ENCODE measurements around the gene IFITM5.
"Not testable (repeated sequence)": the region's sequence is repeated elsewhere in the genome, so short reads cannot be mapped to it uniquely, and the experiment has no call there.

IFITM5 gene

GRCh38 chr11:311013-311748, 11.9 kb upstream of the IFITM5 start:
- DNase-seq = not testable (repeated sequence)

DNA sequence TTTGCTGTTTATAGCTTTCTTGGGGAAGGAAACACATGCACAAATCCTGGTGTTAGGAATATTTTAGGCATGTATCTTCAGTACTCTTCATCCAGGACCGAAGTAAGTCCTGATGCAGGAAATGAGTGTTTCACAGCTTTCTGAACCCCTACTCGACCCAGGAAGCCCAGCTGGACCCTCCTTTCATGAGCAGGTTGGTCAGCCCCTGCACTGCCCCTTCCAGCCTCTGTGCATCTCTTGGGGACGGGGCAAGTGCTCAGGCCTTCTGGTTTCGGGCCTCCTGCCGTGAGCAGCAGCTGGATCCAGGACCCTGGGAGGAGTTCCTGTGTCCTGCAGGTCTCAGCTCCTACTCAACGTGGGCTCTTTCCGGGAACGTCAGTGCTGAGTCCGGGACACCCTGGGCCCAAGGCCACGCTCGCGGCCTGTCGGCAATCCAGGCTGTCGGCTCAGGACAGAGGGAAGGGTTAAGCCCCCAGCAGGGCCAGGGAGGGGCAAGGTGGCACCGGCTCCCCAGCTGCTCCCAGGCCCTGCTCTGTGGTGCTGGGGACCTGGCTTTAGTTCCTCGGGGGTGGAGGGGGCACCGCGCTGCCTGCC, 10.8 kb upstream of the IFITM5 start:
- DNase-seq = not testable (repeated sequence)

- DNase-seq = not testable (repeated sequence)
Measured at GRCh38 chr11:308740-309665, 9.7 kb upstream of the IFITM5 start.

DNA sequence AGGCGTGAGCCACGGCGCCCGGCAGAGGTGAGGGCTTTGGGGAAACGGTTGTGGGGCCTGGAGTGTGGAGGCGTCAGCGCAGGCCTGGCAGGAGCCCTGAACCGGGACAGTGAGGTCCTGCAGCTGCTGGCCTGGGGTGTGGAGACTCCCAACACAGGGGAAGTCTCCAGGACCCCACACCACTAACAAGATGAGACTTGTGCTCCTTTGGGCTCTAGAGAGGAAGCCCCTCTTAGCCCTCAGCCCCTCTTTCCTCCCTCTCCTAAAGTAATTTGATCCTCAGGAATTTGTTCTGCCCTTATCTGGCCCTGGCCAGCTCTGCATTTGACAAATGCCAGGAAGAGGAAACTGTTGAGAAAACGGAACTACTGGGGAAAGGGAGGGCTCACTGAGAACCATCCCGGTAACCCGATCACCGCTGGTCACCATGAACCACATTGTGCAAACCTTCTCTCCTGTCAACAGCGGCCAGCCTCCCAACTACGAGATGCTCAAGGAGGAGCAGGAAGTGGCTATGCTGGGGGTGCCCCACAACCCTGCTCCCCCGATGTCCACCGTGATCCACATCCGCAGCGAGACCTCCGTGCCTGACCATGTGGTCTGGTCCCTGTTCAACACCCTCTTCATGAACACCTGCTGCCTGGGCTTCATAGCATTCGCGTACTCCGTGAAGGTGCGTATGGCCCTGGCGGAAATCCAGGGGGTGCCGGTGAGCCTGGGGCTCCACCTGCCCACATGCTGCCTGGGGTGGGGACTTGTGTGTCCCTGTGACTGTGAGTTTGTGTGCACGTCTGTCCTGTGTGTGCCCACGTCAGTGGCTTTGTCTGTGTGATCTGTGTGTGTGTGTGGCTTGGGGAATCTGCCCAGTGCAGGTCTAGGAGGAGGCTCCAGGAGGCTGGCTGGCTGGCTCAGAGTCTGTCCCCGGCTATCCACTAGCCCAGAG, 8.7 kb upstream of the IFITM5 start, which contains the start of gene IFITM2:
Gene IFITM2 (plus strand): TSS at position 51 of the 943 bp plus-strand sequence. CDS start 377 bp downstream, at position 428.
- DNase-seq = not testable (repeated sequence)

- DNase-seq = no peak
Measured at GRCh38 chr11:306645-307371, 7.5 kb upstream of the IFITM5 start.

DNA sequence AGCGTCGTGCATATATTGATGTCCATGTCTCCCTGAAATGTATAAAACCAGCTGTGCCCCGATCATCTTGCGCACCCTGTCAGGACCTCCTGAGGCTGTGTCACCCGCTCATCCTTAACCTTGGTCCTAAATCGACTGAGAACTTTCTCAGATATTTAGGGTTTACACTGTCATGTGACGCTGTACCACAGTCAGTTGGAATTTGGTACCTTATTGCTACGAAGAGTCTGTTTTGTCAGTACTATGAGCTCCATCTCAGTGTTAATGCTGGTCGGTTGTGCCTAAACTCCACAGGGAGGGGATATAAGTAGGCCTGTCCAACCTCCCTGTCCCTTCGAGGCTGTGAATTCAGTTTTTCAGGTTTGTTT, 6.5 kb upstream of the IFITM5 start:
- no peak for DNase-seq

- DNase-seq = peak; percentile 65
Measured at GRCh38 chr11:304915-305843, 5.9 kb upstream of the IFITM5 start.

- no peak for DNase-seq
Measured at GRCh38 chr11:304061-304506, 4.8 kb upstream of the IFITM5 start.

GRCh38 chr11:303363-303762, 4.0 kb upstream of the IFITM5 start:
- DNase-seq = peak; percentile 46

GRCh38 chr11:299951-300735, 817 bp upstream of the IFITM5 start:
- DNase-seq = no peak

DNA sequence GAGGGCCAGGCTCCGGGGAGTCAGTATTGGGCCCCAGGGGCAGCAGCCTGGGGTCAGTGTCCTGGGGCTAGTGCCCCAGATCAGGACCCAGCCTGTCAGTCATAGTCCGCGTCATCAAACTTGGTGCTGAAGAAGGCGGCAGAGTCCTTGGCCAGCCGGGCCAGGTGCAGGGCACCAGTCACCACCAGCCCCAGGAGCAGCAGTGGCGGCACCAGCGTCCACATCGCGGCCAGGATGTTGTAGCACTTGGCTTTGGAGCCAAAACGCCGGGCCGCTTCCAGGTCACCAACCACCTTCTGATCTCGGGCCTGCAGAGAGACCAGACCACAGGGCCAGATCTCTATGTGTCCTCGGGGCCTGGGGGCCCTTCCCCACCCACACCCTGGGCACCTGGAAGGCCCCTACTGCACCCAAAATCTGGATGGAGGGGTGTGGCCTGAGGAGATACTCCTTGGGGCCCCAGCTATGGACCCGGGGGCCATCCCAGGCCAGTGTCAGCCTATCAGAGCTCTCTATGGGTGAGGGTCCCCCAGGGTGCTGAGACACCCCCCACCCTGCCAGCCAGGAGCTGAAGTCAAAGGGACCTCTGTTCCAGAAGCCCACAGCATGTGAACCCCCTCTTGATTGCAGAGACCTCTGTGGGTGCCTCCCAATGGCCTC, 790 bp downstream of the IFITM5 start:
- no peak for DNase-seq

DNA sequence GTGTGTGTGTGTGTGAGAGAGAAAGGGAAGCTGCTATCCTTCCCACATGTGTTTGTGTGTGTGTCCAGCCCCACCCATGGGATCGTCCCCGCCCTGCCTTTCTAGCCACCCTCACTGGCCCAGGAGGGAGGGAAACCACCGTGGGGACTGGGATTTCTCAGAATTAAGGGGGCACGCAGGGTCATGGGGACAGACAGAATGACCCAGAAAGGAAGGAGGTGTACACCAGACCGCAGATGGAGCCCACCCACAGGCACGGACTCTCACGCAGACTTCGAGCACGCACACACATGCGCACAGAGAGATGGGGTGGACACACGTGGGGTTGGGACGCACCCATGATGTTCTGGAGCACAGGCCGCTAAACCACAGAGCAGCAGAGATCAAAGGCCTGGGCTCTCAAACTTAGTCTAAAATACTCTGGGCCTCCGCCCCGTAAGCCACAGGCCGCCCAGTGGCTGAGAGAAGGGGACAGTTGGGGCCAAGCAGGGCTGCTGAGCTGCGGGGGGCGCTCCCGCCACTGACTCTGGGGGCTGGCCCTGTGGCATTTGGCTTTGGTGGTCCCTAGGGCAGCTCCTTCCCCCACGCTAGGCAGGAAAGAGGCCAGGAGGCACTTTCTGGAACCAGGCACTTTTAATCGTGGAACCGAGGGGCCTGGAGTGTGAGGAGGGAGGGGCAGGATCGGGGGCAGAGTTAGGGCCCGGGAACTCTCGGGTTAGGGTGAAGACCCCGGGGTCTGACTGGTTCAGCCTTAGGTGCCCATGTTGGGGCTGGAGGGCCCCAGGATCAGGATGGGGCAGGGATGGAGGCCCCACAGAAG, 1.5 kb downstream of the IFITM5 start:
- DNase-seq = no peak

DNA sequence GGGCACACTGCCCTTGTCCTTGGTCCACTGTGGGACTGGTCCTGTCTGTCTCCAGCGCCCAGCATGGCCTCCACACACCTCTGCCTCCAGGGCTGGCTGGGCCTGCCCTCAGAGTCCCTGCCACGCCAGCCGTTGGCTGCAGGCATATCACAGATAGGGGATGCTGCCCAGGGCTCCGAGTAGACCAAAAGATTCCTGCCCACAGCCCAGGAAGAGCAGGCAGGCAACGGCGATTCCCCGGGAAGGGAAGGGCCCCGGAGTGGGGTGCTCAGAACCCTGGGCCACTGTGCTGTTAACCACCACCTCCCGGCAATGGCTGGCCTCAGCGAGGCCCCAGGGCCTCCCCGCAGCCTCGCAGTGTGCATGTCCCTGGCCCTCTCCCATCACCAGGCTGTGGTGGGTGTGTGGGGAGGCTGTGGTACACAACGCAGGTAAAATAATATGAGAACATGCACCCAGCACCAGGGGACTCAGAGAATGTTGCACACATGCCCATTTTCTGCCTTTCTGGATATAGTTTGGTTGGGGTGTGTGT, 2.2 kb downstream of the IFITM5 start:
- no peak for DNase-seq

DNA sequence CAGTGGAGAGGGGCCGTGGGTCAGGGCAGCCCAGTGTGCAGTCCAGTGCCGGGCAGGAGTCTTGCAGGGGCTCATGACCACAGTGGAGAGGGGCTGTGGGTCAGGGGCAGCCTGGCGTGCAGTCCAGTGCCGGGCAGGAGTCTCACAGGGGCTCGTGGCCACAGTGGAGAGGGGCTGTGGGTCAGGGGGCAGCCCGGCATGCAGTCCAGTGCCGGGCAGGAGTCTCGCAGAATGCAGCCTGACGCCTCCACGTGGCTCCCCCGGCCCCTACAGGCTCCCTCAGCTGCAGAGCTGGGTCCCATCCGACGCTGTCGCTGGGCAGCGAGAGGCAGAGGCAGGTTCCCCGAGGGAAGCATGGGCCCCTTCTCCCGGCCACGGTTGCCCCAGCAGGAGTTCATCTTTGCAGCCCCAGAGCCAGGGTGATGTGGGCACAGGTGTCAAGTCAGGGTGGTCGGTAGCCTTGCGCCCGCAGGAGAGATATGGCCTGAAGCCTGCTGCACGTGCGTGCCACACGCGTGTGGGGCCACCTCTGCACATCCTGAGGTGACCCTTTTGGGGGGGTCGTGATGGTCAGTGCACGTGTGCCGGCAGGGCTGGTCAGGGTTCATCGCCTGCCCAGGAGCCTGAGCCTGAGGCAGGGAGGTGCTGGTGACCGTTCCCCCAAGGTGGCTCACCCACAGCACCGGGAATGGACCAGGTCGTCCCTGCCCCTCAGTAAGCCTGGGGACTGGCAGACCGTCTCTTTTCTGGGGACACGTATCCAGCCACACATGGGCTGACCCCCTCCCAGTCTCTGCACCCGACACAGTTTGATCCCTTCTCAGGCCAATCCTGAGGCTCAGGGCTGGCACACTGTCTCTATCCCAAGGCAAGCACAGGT, 2.9 kb downstream of the IFITM5 start:
- DNase-seq = no peak

- no peak for DNase-seq
Measured at GRCh38 chr11:295351-296170, 3.8 kb downstream of the IFITM5 start.

GRCh38 chr11:294780-295179, 4.5 kb downstream of the IFITM5 start:
- DNase-seq = no peak
